Ishikawa (cell line): ENCODE results near the gene FLYWCH2.

ENCODE experiments used
- CEBPB ChIP-seq: IDR thresholded peaks from 2 replicates; pipeline ENCODE4 v1.6.1; 2012
- CREB1 ChIP-seq: IDR thresholded peaks from 2 replicates; pipeline ENCODE4 v1.6.1; 2012; ENCODE audit warnings: low read depth
- EGR1 ChIP-seq: IDR thresholded peaks from 2 replicates; pipeline ENCODE4 v1.6.1; 2012
- EP300 ChIP-seq: IDR thresholded peaks from 2 replicates; pipeline ENCODE4 v1.6.1; 2012; ENCODE audit warnings: borderline replicate concordance
- FOXM1 ChIP-seq: IDR thresholded peaks from 2 replicates; pipeline ENCODE4 v1.6.1; 2012; ENCODE audit warnings: low read depth, borderline replicate concordance
- MAX ChIP-seq: IDR thresholded peaks from 2 replicates; pipeline ENCODE4 v1.6.1; 2012
- NFIC ChIP-seq: IDR thresholded peaks from 2 replicates; pipeline ENCODE4 v1.6.1; 2012
- RAD21 ChIP-seq: IDR thresholded peaks from 2 replicates; pipeline ENCODE4 v1.6.1; 2012; ENCODE audit warnings: low read depth
- REST ChIP-seq: IDR thresholded peaks from 2 replicates; pipeline ENCODE4 v1.6.1; 2012; ENCODE audit warnings: low read depth, mild to moderate bottlenecking
- TAF1 ChIP-seq: IDR thresholded peaks from 2 replicates; pipeline ENCODE4 v1.6.1; 2012; ENCODE audit warnings: low read depth, mild to moderate bottlenecking
- TCF12 ChIP-seq: IDR thresholded peaks from 2 replicates; pipeline ENCODE4 v1.6.1; 2012; ENCODE audit warnings: low read depth
- TEAD4 ChIP-seq: IDR thresholded peaks from 2 replicates; pipeline ENCODE4 v1.6.1; 2012
- USF1 ChIP-seq: IDR thresholded peaks from 2 replicates; pipeline ENCODE4 v1.6.1; 2012
- YY1 ChIP-seq: IDR thresholded peaks from 2 replicates; pipeline ENCODE4 v1.6.1; 2012; ENCODE audit warnings: low read depth
- ZBTB7A ChIP-seq: IDR thresholded peaks from 2 replicates; pipeline ENCODE4 v1.6.1; 2012; ENCODE audit warnings: low read depth

FLYWCH2 gene

GRCh38 chr16:2836646-2837508 is 46.1 kb upstream of the FLYWCH2 start:
- no peak for TF ChIP-seq TAF1
- no peak for TF ChIP-seq TCF12
- TF ChIP-seq YY1: no peak
- no peak for TF ChIP-seq CEBPB
- no peak for TF ChIP-seq REST
- no peak for TF ChIP-seq ZBTB7A
- no peak for TF ChIP-seq NFIC
- TF ChIP-seq EP300: no peak
- TF ChIP-seq FOXM1: no peak
- no peak for TF ChIP-seq TEAD4
- TF ChIP-seq USF1: no peak
- TF ChIP-seq MAX: no peak
- TF ChIP-seq CREB1: no peak
- no peak for TF ChIP-seq RAD21
- no peak for TF ChIP-seq EGR1

GRCh38 chr16:2838928-2839327 is 44.1 kb upstream of the FLYWCH2 start:
- TF ChIP-seq YY1: no peak
- no peak for TF ChIP-seq TCF12
- TF ChIP-seq TAF1: no peak
- TF ChIP-seq MAX: peak; percentile 33; the same call in 1 of the 2 replicates
- peak; percentile 95 for TF ChIP-seq RAD21
- TF ChIP-seq ZBTB7A: 0 out of 2 replicates have a peak, but pooled peaks have one; percentile 9
- TF ChIP-seq USF1: no peak
- TF ChIP-seq EGR1: no peak
- TF ChIP-seq NFIC: no peak

GRCh38 chr16:2839650-2840450 is 43.2 kb upstream of the FLYWCH2 start:
- TF ChIP-seq REST: no peak

GRCh38 chr16:2840914-2841313 is 42.1 kb upstream of the FLYWCH2 start:
- TF ChIP-seq CEBPB (no peak), USF1 (no peak), RAD21 (no peak), FOXM1 (no peak), TEAD4 (no peak), EGR1 (no peak), TCF12 (no peak), MAX (no peak), CREB1 (no peak)
